Brain microvascular endothelial cell (primary cell): ENCODE results near the gene CAMTA1.
A peak's percentile ranks its signal among the peaks of the same experiment; 100 is the strongest.
"Not testable (repeated sequence)": the region's sequence is repeated elsewhere in the genome, so short reads cannot be mapped to it uniquely, and the experiment has no call there.

Experiments
- DNase-seq: peaks from one replicate; pipeline ENCODE4 v3.0.0-alpha.2; 2020
- H3K27ac ChIP-seq: fragments of 250-450 bp; sonication (Bioruptor Pico); 2 replicates; pipeline ENCODE4 v1.5.1; 2020; ENCODE audit warnings: mild to moderate bottlenecking, moderate library complexity
- H3K27me3 ChIP-seq: fragments of 250-450 bp; sonication (Bioruptor Pico); replicated peaks from 2 replicates; pipeline ENCODE4 v1.5.1; 2020; ENCODE audit warnings: mild to moderate bottlenecking
- H3K36me3 ChIP-seq: fragments of 250-450 bp; sonication (Bioruptor Pico); replicated peaks from 2 replicates; pipeline ENCODE4 v1.5.1; 2020; ENCODE audit warnings: mild to moderate bottlenecking
- H3K4me3 ChIP-seq: 2 replicates; pipeline ENCODE4 v1.5.1; 2011; ENCODE audit warnings: low read depth, mild to moderate bottlenecking, control low read depth, low read length, moderate library complexity
- CTCF ChIP-seq: IDR thresholded peaks from 2 replicates; pipeline ENCODE4 v1.5.1; 2011; ENCODE audit warnings: low read depth, mild to moderate bottlenecking, moderate library complexity, low read length, control low read depth, inconsistent platforms; ENCODE audit errors: missing control alignments
- in situ Hi-C: cut with HindIII; loops from 2 replicates; pipeline ENCODE4 v1.10.0; 2017; ENCODE audit warnings: low sequenced_read_pairs, low pct_ligation_motif_present

CAMTA1 gene

GRCh38 chr1:6918925-6919511 lies 133.8 kb downstream of the CAMTA1 start:
- Histone ChIP-seq H3K4me3 (no peak overlapping the region), H3K36me3 (no peaks in the 10 kb centered on the region), H3K27ac (no peak overlapping the region), H3K27me3 (no peaks in the 10 kb centered on the region)
- DNase-seq: no peak
- TF ChIP-seq CTCF: no peak
- in situ Hi-C loops: no loop called here

- H3K4me3 ChIP-seq, H3K27me3 ChIP-seq, DNase-seq, H3K27ac ChIP-seq, H3K36me3 ChIP-seq, in situ Hi-C loops: not testable (repeated sequence)
Observed at GRCh38 chr1:6921506-6921905, 136.3 kb downstream of the CAMTA1 start.

GRCh38 chr1:6922096-6922931 lies 137.1 kb downstream of the CAMTA1 start:
- Histone ChIP-seq H3K27me3 (no peaks in the 10 kb centered on the region), H3K36me3 (no peaks in the 10 kb centered on the region), H3K27ac (no peak overlapping the region), H3K4me3 (no peak overlapping the region)
- peak; percentile 18 for DNase-seq
- no peak for TF ChIP-seq CTCF
- in situ Hi-C loops: no loop called here

- Histone ChIP-seq H3K36me3 (no peaks in the 10 kb centered on the region), H3K27ac (no peak overlapping the region), H3K27me3 (no peaks in the 10 kb centered on the region), H3K4me3 (no peak overlapping the region)
- in situ Hi-C loops: no loop called here
- no peak for TF ChIP-seq CTCF
- DNase-seq: no peak
Observed at GRCh38 chr1:6923012-6923411, 137.8 kb downstream of the CAMTA1 start.

- no peak overlapping the region for H3K27ac ChIP-seq
- TF ChIP-seq CTCF: no peak
- H3K4me3 ChIP-seq: no peak overlapping the region
- DNase-seq: no peak
- no peaks in the 10 kb centered on the region for H3K36me3 ChIP-seq
- no peaks in the 10 kb centered on the region for H3K27me3 ChIP-seq
- in situ Hi-C loops: no loop called here
Observed at GRCh38 chr1:6923416-6923815, 138.2 kb downstream of the CAMTA1 start.

- Histone ChIP-seq H3K27ac (no peak overlapping the region), H3K27me3 (no peaks in the 10 kb centered on the region), H3K36me3 (no peaks in the 10 kb centered on the region), H3K4me3 (no peak overlapping the region)
- TF ChIP-seq CTCF: no peak
- in situ Hi-C loops: no loop called here
- DNase-seq: no peak
Observed at GRCh38 chr1:6923955-6924881, 139.0 kb downstream of the CAMTA1 start.
